Vagina (tissue), 2 donors: ENCODE results near the gene PLAAT3.

Source experiments
- POLR2A ChIP-seq, 2 donors: fragments of 450-650 bp; IDR thresholded peaks; one replicate each; pipeline ENCODE4 v1.6.1; 2017; ENCODE audit warnings: antibody characterized with exemption in 2 of 2, mild to moderate bottlenecking in 2 of 2, moderate library complexity in 2 of 2
- POLR2AphosphoS5 ChIP-seq, 2 donors: sonication (generic); formaldehyde crosslinking; IDR thresholded peaks; one replicate each; pipeline ENCODE4 v1.9.0; 2017; ENCODE audit warnings: antibody characterized with exemption in 2 of 2, mild to moderate bottlenecking in 2 of 2, low read depth in 1 of 2; ENCODE audit not compliant: insufficient read depth in 1 of 2

- no peak for TF ChIP-seq POLR2A (IDR thresholded peaks at IDR 0.05)
- TF ChIP-seq POLR2AphosphoS5 (IDR thresholded peaks at IDR 0.05; ENCODE audit: insufficient read depth in 1 of 2, low read depth in 1 of 2) = no peak
These were observed 2.1 kb downstream of the PLAAT3 start for GRCh38 chr11:63612181-63612580.
